Heart right ventricle (tissue), 16 donors: ENCODE data around the gene TNS3. TPM values are rescaled to one million over a fixed set of nuclear protein-coding genes. Genes with fewer than 3 reads are reported as not detected.
A peak's percentile ranks its signal among the peaks of the same experiment; 100 is the strongest.

ENCODE experiments used
- ATAC-seq, 8 donors: fragments of 200-7000 bp; cut with Tn5 transposase; one replicate each; pipeline ENCODE4 v1.9.1; 2020; ENCODE audit warnings: mild to moderate bottlenecking in 8 of 8, moderate library complexity in 8 of 8, moderate number of reproducible peaks in 1 of 8
- DNase-seq, 2 donors: peaks; one replicate each; pipeline ENCODE4 v3.0.0-alpha.2; 2020
- H3K27ac ChIP-seq, 10 donors: fragments of 200-600 bp; sonication (generic) in 2 of 10; one replicate each; pipeline versions ENCODE4 v1.5.0 to v1.8.0; 2020 to 2022; ENCODE audit warnings: mild to moderate bottlenecking in 3 of 10
- H3K27me3 ChIP-seq, 7 donors: fragments of 200-600 bp; one replicate each; pipeline ENCODE4 v1.8.0; 2021 to 2022; ENCODE audit warnings: mild to moderate bottlenecking in 2 of 7
- H3K36me3 ChIP-seq, 9 donors: fragments of 200-600 bp; sonication (generic) in 1 of 9; one replicate each; pipeline versions ENCODE4 v1.5.0 to v1.8.0; 2020 to 2022; ENCODE audit warnings: mild to moderate bottlenecking in 2 of 9
- H3K4me1 ChIP-seq, 9 donors: fragments of 200-600 bp; sonication (generic) in 1 of 9; one replicate each; pipeline versions ENCODE4 v1.5.0 to v1.8.0; 2020 to 2022; ENCODE audit warnings: mild to moderate bottlenecking in 4 of 9
- H3K4me3 ChIP-seq, 10 donors: fragments of 200-600 bp; sonication (generic) in 2 of 10; one replicate each; pipeline versions ENCODE4 v1.5.0 to v1.8.0; 2020 to 2022; ENCODE audit warnings: mild to moderate bottlenecking in 7 of 10, moderate library complexity in 2 of 10
- H3K9me3 ChIP-seq, 11 donors: fragments of 200-600 bp in 10 of 11; sonication (generic) in 2 of 11; one replicate each; pipeline versions ENCODE4 v1.5.0 to v1.8.0; 2013 to 2022; ENCODE audit warnings: mild to moderate bottlenecking in 2 of 11, control low read depth in 1 of 11, moderate library complexity in 1 of 11
- WGBS, 2 donors: extraction: QIAGEN DNeasy Blood & Tissue Kit; methylation state at CpG; one replicate each; pipeline ENCODE4 v1.1.7; 2013; ENCODE audit warnings: inconsistent platforms in 1 of 2; 5-methylcytosine and 5-hydroxymethylcytosine counted together
- intact Hi-C, 10 donors: fragments of 100-400 bp; cut with DNase I; formaldehyde crosslinking; loops; one replicate each; pipeline versions ENCODE4 v1.11.1 to v1.14.2; 2022
- polyA plus RNA-seq, 2 donors: library from polyadenylated mRNA; stranded (reverse); fragments of 200-250 nt; gene quantifications; one replicate each; pipeline ENCODE4 v1.2.3, GENCODE V29; 2013
- total RNA-seq, 10 donors: library from RNA; stranded (reverse); fragmentation: NEBNext Ultra II Directional in 3 of 10; extraction: Animal tissue kit (Norgen Biotek cat#: 25700) in 3 of 10; gene quantifications; one replicate each; pipeline versions ENCODE4 v1.2.1 to v1.2.4, GENCODE V29; 2021 to 2023
- TF ChIP-seq, protein P1 (sequence below), 9 donors: fragments of 200-600 bp; sonication (generic) in 2 of 9; IDR thresholded peaks; one replicate each; pipeline versions ENCODE4 v1.5.0 to v1.8.0; 2021 to 2022; ENCODE audit warnings: antibody characterized with exemption in 9 of 9, mild to moderate bottlenecking in 5 of 9, moderate library complexity in 1 of 9
- donor health status: Arrhythmogenic right ventricular cardiomyopathy.
- donor health status: ischemic (EF 13 %, LVEDD 7.1; RV severe dilation, severe dysfunction).
- donor health status: healthy with polysubstance abuse.
- donor health status: DM: no; HTN: yes; CAD: no.
- donor health status: DM: no; HTN: no; CAD: no.
- donor health status: ischemic (EF 25% LVEDD 6.9; RV normal size, moderate dysfunction).
- donor health status: ischemic (EF 25% LVEDD 5.7; RV mildly dilated, moderate dysfunction).
- donor health status: healthy.
- donor health status: DM: yes; HTN: yes; CAD: no.
- donor health status: Ischemic cardiomyopathy.
- donor health status: ischemic (EF 35%, LVEDD 5.7; RV mildly dilated, moderate dysfunction).
- donor health status: nonischemic (EF 11% LVEDD 7.7; RV severe dilation, severe dysfunction).
- donor health status: DM: yes; HTN: yes; CAD: no.
- donor health status: PGD.
- donor health status: ischemic (EF 29% LVEDD 5.4; RV normal size, mild dysfunction).
- donor health status: nonischemic (EF 23%, LVEDD 6.1; RV moderate dilation, normal function).

TNS3 gene
- total and polyA plus RNA-seq, 12 donors = 6.7 to 74.2 (median 34.0) TPM

DNA sequence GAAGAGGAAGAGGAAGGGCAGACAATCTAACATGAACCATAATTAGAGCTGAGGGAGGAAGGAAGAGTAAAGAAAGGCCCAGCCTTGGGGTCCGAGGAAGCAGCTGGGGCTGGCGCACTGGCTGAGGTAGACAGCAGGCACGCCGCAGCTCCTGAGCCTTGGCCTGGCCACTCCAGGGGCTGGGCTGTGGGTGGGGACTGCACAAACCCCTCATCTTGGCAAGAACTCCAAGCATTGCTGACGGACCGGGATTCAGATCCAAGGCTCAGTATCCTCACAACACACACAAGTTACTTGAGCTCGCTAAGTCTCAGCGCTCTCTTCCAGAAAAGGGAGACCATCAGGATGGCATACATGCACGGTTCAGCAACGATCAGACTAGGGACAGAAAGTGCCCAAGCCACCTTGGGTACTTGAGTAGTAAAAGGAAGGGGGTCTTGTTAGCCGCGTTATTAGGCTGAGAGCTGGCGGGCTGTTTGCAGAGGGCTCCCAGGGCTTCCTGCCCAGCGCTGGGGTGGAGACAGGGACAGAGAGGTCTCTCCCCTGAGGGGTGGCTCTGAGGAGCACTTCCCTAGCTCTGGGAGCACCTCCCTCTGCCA is 4.5 kb downstream of the TNS3 start:
- TF ChIP-seq, protein P1, sequence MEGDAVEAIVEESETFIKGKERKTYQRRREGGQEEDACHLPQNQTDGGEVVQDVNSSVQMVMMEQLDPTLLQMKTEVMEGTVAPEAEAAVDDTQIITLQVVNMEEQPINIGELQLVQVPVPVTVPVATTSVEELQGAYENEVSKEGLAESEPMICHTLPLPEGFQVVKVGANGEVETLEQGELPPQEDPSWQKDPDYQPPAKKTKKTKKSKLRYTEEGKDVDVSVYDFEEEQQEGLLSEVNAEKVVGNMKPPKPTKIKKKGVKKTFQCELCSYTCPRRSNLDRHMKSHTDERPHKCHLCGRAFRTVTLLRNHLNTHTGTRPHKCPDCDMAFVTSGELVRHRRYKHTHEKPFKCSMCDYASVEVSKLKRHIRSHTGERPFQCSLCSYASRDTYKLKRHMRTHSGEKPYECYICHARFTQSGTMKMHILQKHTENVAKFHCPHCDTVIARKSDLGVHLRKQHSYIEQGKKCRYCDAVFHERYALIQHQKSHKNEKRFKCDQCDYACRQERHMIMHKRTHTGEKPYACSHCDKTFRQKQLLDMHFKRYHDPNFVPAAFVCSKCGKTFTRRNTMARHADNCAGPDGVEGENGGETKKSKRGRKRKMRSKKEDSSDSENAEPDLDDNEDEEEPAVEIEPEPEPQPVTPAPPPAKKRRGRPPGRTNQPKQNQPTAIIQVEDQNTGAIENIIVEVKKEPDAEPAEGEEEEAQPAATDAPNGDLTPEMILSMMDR (IDR thresholded peaks at IDR 0.05) = no peak
- Histone ChIP-seq H3K36me3 (no peaks in the 10 kb centered on the region), H3K27me3 (peaks cover 0 to 3% (median 0%) of the 10 kb centered on the region in 7 donors), H3K27ac (peak overlapping the region; percentile 58 to 95 (median 80)), H3K4me3 (peak overlapping the region in 4 of 10 donors; percentile 32 to 42 (median 34)), H3K4me1 (peaks cover 8 to 91% (median 72%) of the 10 kb centered on the region in 9 donors), H3K9me3 (no peaks in the 10 kb centered on the region)
- DNase-seq (peak; percentile 35 to 53), ATAC-seq (peak; percentile 5 to 52 (median 28))
- intact Hi-C loops = loop anchor here in 5 of 10 donors (5.0 to 10.0 kb wide), 5 partner anchors 123 to 237 kb away; no protein-coding TSS in a partner anchor
- 45 to 60% methylated on average over 14 of the region's 14 CpGs for WGBS, 2 donors

DNA sequence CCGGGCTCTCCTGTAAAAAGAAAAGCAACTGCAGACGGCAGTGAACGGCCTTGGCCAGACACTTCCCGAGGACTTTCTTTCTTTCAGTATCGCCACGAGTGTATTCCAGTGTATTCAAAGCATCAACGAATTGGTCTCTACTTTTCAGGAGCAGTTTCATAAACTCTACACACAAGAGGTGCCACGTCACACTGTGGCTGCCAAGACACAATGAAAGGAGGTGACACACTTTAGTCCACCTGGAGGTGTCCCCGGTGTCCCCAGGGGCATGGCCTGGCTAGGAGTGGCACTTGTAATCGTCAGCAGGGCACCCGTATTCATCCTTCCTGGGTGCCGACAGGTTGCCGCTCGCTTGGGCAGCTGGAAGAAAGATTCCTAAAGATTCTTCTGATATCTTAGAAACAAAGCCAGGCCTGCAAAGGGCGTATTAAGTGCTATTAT is 5.0 kb downstream of the TNS3 start:
- 18 to 36% methylated on average over 15 of the region's 15 CpGs for WGBS, 2 donors
- peaks cover 8 to 92% (median 74%) of the 10 kb centered on the region in 9 donors for H3K4me1 ChIP-seq
- no peaks in the 10 kb centered on the region for H3K27me3 ChIP-seq
- TF ChIP-seq, protein P1 (IDR thresholded peaks at IDR 0.05) = no peak
- H3K27ac ChIP-seq = peak overlapping the region; percentile 58 to 95 (median 80)
- H3K36me3 ChIP-seq = no peaks in the 10 kb centered on the region
- no peak for DNase-seq
- H3K9me3 ChIP-seq = no peaks in the 10 kb centered on the region
- intact Hi-C loops = loop anchor here in 5 of 10 donors (5.0 to 10.0 kb wide), 5 partner anchors 122 to 238 kb away; no protein-coding TSS in a partner anchor
- ATAC-seq = peak in 4 of 8 donors; percentile 4 to 66 (median 28)
- H3K4me3 ChIP-seq = peak overlapping the region in 7 of 10 donors; percentile 1 to 42 (median 32)

DNA sequence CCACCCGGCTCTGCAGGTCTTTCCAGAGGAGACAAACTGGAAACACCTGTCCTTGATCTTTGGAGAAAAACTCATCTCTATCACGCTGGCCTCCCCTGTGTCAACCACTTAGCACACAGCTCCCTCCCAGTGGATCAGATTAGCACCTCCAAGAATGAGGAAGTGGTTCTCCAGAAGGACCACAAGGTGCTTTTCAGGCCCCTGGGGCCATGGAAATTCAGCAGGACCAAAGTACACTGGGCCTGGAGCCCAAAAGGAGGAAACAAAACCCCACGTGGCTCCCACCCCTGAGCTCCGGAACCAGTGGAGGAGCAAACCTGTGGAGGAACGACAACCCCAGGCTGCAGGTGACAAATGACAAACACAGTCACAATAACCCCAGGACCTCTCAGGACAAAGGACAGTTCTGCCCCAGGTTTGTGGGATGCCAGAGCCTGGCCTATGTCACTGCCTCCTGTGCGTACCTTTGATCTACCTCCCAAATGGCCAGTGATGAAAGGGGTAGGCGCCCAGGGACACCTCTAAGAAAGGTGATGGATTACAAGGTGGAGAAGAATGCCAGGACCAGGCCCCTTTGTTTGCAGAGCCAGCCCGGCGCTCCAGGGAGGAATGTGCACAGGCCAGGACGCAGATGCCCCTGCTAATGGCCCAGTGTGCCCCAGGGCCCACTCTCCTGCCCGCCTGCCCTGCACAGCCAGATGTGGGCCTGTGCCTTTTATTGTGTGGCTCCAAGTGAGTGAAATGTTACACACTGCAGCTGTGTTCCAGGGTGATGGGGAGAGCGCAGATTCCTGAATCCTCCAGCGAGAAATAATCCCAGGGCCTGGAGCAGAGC is 5.7 kb downstream of the TNS3 start:
- no peaks in the 10 kb centered on the region for H3K36me3 ChIP-seq
- H3K27ac ChIP-seq = peak overlapping the region; percentile 48 to 95 (median 80)
- DNase-seq (peak; percentile 64 to 69), ATAC-seq (peak in 6 of 8 donors; percentile 30 to 70 (median 57))
- TF ChIP-seq, protein P1 (IDR thresholded peaks at IDR 0.05) = no peak
- no peaks in the 10 kb centered on the region for H3K9me3 ChIP-seq
- H3K27me3 ChIP-seq = no peaks in the 10 kb centered on the region
- peak overlapping the region in 5 of 10 donors; percentile 24 to 42 (median 33) for H3K4me3 ChIP-seq
- intact Hi-C loops = loop anchor here in 5 of 10 donors (5.0 to 10.0 kb wide), 5 partner anchors 121 to 239 kb away; no protein-coding TSS in a partner anchor
- peaks cover 12 to 97% (median 79%) of the 10 kb centered on the region in 9 donors for H3K4me1 ChIP-seq
- WGBS, 2 donors = 58 to 72% methylated on average over 13 of the region's 13 CpGs
